Measurements from ENCODE around the gene ZBTB40.

ZBTB40 gene

GRCh38 chr1:22473952-22474351 lies 22.3 kb downstream of the ZBTB40 start:
- no peak for DNase-seq

DNA sequence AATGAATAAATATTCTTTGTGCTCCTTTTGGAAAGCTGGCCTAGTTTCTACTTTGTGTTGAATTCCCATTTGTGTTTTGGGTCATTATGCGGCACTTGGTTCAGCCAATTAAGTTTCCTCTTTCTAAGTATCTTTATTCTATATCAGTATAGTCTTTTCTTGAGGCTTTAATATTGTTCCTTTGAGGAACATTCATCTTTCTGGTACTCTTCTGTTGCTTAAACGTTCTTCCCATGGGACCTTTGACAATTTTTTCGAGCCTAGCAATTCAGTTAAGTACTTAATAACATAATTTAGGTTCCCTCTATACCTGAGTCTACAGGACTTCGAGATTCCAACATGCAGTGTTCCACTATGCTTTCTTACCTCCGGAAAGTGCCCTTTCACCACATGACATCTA lies 24.9 kb downstream of the ZBTB40 start:
- DNase-seq: no peak

DNA sequence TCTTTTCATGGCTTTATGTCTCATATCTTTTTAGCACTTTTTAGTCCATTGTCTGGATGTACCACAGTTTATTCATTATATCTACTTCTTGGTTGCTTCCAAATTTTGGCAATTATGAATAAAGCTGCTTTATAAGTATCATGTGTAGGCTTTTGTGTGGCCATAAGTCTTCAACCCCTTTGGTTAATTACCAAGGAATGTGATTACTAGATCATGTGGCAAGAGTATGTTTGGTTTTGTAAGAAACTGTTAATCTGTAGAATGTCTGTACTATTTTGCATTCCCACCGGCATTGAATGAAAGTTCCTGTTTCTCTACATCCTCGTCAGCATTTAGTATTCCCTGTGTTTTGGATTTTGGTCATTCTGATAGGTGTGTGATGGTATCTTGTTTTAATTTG lies 31.5 kb downstream of the ZBTB40 start:
- no peak for DNase-seq

GRCh38 chr1:22484706-22485345 lies 33.2 kb downstream of the ZBTB40 start:
- no peak for DNase-seq

DNA sequence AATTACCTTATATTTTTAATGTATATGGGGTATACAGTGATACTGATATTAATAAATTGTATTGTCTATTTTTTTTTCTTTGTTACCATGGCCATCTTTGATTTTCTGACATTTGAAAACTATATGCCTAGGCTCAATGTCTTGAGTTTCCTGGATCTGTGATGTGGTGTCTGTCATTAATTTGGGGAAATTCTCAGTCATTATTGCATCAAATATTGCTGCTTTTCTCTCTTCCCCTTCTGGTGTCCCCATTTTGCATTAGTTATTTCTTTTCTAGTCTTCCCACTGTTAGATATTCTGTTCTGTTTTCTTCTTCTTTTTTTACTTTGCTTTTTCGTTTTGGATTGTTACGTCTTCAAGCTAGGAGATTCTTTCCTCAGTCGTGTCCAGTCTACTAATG lies 33.8 kb downstream of the ZBTB40 start:
- DNase-seq: no peak

DNA sequence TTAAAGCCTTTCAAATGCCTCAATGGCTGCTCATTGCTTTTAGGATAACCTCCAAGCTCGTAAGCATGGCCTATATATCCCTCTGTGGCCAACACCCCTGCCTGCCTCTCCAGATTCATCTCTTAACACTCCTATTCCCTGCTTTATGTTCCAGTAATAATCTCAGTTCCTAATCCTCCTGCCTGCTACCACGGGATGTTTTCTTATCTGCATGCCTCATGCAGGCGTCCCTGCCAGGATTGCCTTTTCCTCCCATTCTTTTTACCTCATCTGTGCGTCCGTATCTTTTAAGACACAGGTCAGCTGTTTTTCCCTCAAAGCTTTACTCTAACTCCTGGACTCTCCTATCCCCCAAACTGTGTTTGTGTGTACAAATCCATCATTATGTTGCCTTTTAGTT lies 36.1 kb downstream of the ZBTB40 start:
- DNase-seq: no peak

GRCh38 chr1:22488319-22488718 lies 36.7 kb downstream of the ZBTB40 start:
- DNase-seq: no peak

DNA sequence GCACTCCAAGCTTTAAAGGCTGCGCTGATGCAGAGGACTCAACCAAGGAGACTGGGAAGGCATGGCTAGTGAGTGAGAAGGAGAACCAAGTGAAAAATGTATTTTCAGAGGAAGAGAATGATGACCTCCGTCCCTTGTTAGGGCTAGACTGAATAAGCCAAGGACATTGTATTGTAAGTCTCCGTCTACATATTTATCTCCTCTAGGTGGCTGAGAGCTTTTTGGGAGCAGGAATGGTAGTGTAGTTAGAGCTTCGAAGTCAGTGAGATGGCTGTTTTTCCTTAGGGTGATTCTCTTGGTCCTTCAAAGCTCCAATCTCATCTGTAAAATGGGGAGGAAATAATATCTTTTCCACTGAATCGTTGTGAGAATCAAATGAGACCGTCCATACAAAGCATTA lies 37.6 kb downstream of the ZBTB40 start:
- DNase-seq: no peak

- DNase-seq: no peak
Observed at GRCh38 chr1:22489823-22490222, 38.2 kb downstream of the ZBTB40 start.

DNA sequence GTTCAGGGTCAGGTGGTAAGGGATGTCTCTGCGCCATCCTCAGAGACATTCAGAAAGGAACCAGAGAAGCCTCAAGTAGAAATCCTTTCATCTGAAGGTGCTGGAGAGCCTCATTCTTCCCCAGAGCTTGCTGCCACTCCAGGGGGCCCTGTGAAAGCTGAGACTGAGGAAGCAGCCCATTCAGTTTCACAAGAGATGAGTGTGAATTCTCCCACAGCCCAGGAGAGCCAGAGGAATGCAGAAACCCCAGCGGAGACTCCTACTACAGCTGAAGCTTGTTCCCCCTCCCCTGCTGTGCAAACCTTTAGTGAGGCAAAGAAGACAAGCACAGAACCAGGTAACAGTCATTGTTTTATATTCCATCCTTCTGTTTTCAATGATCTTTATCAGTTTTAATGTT lies 38.7 kb downstream of the ZBTB40 start:
- DNase-seq: no peak

DNA sequence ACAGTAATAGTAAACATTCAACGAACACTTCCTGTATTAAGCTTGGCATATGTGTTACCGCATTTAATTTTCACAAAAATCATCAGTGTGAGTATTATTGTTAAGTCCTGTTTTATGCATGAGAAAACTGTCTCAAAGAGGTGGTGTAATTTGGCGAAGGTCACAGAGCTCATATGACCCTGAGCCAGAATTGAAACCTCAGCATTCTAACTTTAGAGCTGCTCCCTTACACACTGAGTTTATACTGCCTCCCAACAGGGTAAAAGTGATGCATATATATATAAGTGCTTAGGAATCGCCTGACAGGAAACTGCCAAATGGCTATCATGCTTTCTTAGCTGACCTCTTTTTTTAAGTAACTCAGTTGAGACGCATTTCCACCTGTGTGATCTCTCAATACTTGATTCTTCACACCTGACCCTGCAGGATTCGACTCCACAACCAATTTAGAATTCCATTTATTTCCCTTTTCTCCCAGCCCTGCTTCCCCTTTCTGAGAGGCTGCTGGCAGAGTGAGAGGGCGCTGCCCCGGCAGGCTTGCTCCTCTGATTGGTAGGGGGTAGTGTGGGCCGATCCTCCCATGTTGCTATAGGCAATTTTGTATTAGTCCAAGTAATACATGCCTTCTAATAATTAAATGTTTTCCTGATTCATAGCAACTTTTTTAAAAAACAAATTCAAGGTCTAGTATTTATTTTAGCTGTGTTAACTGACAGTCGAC lies 40.5 kb downstream of the ZBTB40 start:
- no peak for DNase-seq

DNA sequence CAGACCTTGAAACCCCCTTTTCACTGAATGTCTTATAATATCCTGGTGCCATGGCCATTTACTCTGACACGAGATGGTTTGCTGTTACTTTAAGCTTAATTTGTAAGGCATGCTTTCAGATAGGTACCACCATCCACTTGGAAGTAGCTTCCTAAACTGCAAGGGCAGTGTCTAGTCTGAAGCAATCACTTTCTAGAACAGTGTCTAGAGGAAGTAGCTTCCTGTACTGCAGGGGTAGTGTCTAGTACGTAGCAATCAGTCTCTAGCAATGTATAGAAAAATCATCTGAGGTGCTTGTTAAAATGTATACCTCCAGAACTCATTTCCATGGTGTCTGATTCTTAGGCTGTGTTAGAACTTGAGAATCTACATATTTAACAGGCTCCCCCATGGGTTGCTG lies 42.5 kb downstream of the ZBTB40 start:
- DNase-seq: no peak

- DNase-seq: no peak
Observed at GRCh38 chr1:22494943-22495579, 43.4 kb downstream of the ZBTB40 start.

DNA sequence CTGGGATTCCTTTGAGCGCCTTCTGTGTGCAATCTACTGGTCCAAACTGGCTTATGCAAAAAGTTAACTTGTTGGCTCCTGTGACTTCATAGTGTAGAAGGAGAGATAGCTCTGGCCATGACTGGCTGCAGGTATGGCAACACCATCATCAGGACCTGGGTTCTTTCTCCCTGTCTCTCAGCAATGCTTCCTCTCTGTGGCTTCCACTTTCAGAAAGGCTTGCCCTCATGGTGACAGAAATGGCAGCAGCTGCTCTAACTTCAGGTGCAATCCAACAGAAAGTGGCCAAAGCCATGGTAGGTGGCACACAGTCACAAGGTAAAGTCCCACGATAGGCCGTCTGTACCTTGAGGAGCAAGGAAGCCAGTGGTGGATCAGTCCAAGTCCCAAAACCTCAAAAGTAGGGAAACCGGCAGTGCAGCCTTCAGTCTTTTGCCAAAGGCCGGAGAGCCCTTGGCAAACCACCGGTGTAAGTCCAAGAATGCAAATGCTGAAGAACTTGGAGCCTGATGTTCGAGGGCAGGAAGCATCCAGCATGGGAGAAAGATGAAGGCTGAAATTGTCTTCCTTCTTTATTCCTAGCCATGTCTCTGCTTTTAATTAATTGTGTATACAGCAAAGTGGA lies 45.0 kb downstream of the ZBTB40 start:
- no peak for DNase-seq

DNA sequence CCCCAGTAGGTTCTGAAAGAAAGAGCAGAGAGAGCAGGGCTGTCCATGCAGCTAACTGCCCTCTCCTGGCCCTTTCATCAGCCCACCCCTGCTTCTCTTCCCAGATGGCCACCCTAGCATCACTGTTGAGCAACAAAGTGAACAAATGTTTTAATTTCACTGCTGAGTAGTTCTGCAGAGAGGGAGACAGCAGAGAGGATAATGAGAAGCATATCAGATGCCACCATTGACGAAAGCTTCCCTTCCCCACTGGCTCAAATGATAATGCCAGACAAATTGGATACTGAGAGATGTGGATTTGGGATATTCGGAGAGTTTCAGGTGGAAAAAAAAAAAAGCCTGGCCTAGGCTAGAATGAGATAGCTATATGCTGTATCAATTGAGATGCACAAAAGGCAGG lies 46.8 kb downstream of the ZBTB40 start:
- DNase-seq: no peak

DNA sequence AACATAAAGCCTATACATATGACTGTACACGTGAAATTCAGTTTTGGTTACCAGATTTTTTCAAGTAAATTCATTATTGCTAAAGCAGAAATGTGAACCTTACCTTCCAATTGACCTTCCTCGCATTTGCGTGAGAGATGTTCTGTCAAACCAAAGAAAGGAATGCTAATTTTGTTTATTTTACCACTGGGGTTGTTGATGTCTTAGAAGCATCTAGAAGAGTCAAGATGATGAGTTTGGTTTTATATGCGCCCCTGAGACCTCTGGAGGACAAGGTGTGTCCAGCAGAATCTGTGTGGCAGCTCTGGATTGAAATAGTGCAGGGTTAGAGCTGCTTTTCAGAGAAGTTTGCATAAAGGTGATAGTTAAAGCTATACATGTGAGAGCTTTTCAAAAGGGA lies 48.4 kb downstream of the ZBTB40 start:
- no peak for DNase-seq

- DNase-seq: no peak
Observed at GRCh38 chr1:22500471-22500870, 48.8 kb downstream of the ZBTB40 start.

- no peak for DNase-seq
Observed at GRCh38 chr1:22502202-22502601, 50.6 kb downstream of the ZBTB40 start.

GRCh38 chr1:22503721-22504410 lies 52.2 kb downstream of the ZBTB40 start:
- no peak for DNase-seq

DNA sequence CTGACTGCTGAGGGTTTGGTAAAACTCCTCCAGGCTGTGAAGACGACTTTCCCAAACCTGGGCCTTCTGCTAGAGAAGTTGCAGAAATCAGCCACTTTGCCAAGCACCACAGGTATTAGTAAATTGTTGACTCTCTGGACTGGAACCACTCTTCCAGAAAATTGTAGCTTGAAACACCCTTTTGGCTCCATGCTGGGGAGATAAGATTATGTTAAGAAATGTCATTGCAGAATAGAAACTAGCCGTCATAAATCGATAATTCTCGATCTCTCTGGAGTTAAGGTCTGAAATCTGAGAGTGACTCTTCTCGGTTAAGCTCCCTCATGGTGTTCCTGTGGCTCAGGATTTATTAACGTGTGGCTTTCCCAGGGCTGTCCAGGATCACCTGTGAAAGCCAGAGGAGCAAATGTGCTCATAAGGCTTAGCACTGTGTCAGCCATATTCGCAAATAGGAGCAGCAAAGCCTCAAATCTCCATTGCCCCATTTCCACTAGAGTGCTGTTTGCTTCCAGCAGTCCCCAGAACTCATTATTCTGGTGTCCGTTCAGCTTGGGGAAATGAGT lies 54.6 kb downstream of the ZBTB40 start:
- DNase-seq: no peak

GRCh38 chr1:22507587-22507986 lies 55.9 kb downstream of the ZBTB40 start:
- no peak for DNase-seq

GRCh38 chr1:22508329-22508728 lies 56.7 kb downstream of the ZBTB40 start:
- DNase-seq: no peak

DNA sequence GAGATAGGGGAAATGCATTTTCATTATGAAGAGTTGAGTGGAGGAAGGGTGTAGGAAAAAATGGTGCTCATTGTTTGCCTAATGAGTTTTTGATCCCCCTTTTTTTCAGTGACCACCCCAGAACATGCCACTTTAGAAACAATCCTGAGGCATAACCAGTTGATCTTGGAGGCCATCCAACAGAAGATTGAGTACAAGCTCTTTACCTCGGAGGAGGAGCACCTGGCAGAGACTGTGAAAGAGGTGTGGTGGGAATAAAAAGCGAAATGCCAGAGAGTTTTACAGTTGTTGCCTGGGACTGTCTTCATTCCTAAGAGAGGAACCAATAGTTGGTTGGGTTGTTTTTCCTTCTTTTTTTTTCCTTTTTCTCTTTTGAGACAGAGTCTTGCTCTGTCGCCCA lies 57.3 kb downstream of the ZBTB40 start:
- DNase-seq: no peak
